ENCODE data around the gene GPR50.

GPR50 gene

DNA sequence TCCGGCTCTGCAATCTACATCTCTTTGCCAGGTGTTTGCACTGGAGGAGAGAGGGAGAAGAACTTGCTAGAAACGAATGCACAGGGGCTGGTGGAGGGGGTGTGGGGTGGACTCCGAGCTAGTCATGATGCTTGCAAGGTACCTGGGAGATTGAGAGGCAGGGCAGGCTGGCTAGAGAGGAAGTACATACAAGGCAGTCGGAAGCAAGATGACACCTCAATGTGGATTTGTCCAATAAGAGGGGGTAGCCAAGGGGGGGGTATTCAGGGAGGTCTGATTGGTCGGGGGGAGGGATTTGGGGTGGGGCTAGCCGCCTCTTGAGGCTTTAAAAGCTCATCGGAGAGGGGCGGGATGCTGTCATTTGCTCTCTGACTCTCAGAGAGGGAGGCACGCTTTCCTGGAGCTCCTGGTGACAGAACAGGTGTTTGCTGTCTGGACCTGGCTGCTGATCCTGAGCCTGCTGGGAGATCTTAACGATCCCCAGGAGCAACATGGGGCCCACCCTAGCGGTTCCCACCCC is at the start of gene GPR50:
TSS of gene GPR50 (plus strand) at position 354 of the 520 bp plus-strand sequence. CDS start at position 492, 138 bp downstream.
- Histone ChIP-seq H3K36me3 (replicated peaks) (no peaks in the 10 kb centered on the region), H3K4me3 (ENCODE audit: low read depth, low read length) (no peak within 1 kb of the TSS), H3K27me3 (replicated peaks) (peaks cover 9% of the 10 kb centered on the region), H3K27ac (no peak within 1 kb of the TSS)
- TF ChIP-seq, protein P1, sequence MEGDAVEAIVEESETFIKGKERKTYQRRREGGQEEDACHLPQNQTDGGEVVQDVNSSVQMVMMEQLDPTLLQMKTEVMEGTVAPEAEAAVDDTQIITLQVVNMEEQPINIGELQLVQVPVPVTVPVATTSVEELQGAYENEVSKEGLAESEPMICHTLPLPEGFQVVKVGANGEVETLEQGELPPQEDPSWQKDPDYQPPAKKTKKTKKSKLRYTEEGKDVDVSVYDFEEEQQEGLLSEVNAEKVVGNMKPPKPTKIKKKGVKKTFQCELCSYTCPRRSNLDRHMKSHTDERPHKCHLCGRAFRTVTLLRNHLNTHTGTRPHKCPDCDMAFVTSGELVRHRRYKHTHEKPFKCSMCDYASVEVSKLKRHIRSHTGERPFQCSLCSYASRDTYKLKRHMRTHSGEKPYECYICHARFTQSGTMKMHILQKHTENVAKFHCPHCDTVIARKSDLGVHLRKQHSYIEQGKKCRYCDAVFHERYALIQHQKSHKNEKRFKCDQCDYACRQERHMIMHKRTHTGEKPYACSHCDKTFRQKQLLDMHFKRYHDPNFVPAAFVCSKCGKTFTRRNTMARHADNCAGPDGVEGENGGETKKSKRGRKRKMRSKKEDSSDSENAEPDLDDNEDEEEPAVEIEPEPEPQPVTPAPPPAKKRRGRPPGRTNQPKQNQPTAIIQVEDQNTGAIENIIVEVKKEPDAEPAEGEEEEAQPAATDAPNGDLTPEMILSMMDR (IDR thresholded peaks at IDR 0.05; ENCODE audit: low read depth, low read length, missing control alignments) = no peak
- DNase-seq = no peak
- in situ Hi-C loops (cut with HindIII; ENCODE audit: low pct_ligation_motif_present, low sequenced_read_pairs) = no loop called here

DNA sequence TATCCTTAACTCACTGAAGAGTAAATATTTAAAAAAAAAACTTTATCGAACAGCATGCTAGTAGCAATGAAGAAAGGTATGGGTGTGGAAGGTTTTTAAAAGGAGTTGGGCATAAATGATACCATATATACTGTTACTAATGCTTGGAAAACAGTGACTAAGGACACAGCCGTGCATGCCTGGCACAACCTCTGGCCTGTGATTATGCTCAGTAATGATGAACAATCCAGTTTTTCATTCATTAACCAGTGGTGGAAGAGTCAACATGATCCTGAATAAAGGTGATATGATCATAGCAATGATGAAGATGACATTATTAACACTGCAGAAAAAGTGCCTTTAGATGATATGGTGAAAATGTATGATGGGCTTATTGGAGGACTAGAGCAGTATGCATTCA is 43.9 kb upstream of the GPR50 start:
- Histone ChIP-seq H3K4me3 (ENCODE audit: low read depth, low read length) (no peak overlapping the region), H3K36me3 (replicated peaks) (no peaks in the 10 kb centered on the region), H3K27ac (no peak overlapping the region), H3K27me3 (replicated peaks) (no peaks in the 10 kb centered on the region)
- no peak for DNase-seq
- TF ChIP-seq, protein P1 (IDR thresholded peaks at IDR 0.05; ENCODE audit: low read depth, low read length, missing control alignments) = no peak
- in situ Hi-C loops (cut with HindIII; ENCODE audit: low pct_ligation_motif_present, low sequenced_read_pairs) = no loop called here

DNA sequence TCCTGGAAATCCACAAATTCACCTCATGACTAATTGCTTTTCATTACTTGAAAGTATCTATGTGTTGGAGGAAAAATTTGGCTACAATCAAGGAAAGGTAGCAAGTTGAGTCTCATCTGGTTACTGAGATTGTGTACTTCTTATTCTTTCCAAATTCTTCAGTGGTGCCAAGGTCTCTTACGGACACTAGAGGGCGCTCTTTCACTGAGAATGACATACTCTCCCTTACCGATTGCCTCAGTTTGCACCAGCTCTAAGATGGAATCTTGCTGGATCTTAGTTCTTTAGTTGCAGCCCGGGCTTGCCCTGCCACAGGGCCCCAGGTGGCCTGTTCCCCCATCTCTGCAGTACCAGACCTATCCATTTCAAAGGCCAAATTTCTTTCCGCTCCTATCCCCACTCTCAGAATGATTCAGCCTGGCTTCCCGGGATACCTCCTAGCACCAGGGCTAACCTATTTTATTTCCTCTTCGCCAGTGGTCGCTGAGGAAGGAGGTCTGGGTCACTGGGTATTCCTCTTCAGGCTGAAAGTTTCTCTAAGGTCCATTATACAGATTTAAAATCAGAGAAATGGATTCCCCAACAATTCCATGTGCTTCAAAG is 24.6 kb upstream of the GPR50 start:
- Histone ChIP-seq H3K36me3 (replicated peaks) (no peaks in the 10 kb centered on the region), H3K27ac (no peak overlapping the region), H3K4me3 (ENCODE audit: low read depth, low read length) (no peak overlapping the region), H3K27me3 (replicated peaks) (no peaks in the 10 kb centered on the region)
- DNase-seq = peak; percentile 16
- TF ChIP-seq, protein P1 (IDR thresholded peaks at IDR 0.05; ENCODE audit: low read depth, low read length, missing control alignments) = peak; percentile 72
- in situ Hi-C loops (cut with HindIII; ENCODE audit: low pct_ligation_motif_present, low sequenced_read_pairs) = no loop called here

DNA sequence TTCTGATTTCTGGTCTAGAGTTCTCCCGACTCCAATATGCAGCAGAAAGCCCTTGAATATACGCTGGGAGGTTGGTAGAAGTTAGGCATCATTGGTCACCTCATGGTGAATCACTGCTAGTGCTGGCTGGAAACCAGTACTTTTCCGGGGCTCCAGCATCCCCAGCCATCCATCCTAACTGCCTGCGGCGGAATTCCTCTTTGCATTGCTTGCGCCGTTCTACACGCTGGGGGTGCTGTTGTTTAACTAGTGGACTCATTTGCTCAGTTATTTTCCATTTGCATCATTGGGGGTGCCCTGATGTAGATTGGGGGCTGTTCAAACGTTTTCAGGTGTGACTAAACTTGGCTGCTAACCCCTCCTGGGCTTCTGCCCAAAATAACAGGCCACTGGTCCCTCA is 23.3 kb upstream of the GPR50 start:
- TF ChIP-seq, protein P1 (IDR thresholded peaks at IDR 0.05; ENCODE audit: low read depth, low read length, missing control alignments) = peak; percentile 47
- Histone ChIP-seq H3K36me3 (replicated peaks) (no peaks in the 10 kb centered on the region), H3K27me3 (replicated peaks) (no peaks in the 10 kb centered on the region), H3K27ac (no peak overlapping the region), H3K4me3 (ENCODE audit: low read depth, low read length) (no peak overlapping the region)
- DNase-seq = peak; percentile 4
- in situ Hi-C loops (cut with HindIII; ENCODE audit: low pct_ligation_motif_present, low sequenced_read_pairs) = no loop called here

DNA sequence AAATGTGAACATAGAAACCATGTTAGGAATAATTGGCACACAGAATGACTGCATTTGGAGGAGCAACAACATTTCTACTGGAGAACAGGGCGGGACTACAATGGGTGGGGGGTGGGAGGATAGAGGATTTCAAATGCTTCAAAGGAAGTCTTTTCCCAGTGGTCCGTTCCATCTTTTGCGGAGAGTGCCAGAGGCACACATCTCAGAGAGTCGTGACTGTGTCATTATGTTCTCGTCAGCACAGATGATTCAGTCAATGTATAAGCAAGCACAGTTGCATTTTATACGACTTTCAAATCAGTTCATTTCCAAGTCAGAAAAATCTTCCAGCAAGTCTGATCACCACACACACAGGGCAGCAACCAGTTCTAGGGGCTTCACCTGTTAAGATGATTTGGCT is 22.7 kb upstream of the GPR50 start:
- in situ Hi-C loops (cut with HindIII; ENCODE audit: low pct_ligation_motif_present, low sequenced_read_pairs) = no loop called here
- Histone ChIP-seq H3K27me3 (replicated peaks) (no peaks in the 10 kb centered on the region), H3K27ac (no peak overlapping the region), H3K4me3 (ENCODE audit: low read depth, low read length) (no peak overlapping the region), H3K36me3 (replicated peaks) (no peaks in the 10 kb centered on the region)
- TF ChIP-seq, protein P1 (IDR thresholded peaks at IDR 0.05; ENCODE audit: low read depth, low read length, missing control alignments) = no peak
- DNase-seq = no peak

DNA sequence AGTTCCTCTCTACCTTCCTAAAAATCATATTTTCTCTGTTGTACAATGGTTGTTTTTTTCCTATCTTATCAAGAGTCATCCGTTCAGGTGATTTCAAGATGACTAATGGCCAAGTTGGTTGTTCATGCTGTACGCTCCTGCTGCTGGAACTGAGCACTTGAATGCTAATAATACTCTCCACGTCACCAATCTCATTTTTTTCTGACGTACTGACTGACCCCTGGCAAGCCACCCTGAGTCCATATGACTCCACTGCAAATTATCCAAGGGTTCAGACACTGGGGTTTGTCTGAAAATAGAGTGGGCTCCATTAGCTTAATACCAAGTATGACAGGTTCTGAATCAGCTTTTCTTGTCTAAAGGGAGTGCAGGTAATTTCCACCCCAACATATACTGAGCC is 21.1 kb upstream of the GPR50 start:
- in situ Hi-C loops (cut with HindIII; ENCODE audit: low pct_ligation_motif_present, low sequenced_read_pairs) = no loop called here
- H3K27me3 ChIP-seq (replicated peaks) = no peaks in the 10 kb centered on the region
- TF ChIP-seq, protein P1 (IDR thresholded peaks at IDR 0.05; ENCODE audit: low read depth, low read length, missing control alignments) = no peak
- DNase-seq = no peak
- H3K36me3 ChIP-seq (replicated peaks) = no peaks in the 10 kb centered on the region
- no peak overlapping the region for H3K4me3 ChIP-seq (ENCODE audit: low read depth, low read length)
- no peak overlapping the region for H3K27ac ChIP-seq
